H9 (cell line): Measurements from ENCODE around the gene ROR1. TPM values are rescaled to one million over a fixed set of nuclear protein-coding genes. Genes with fewer than 3 reads are reported as not detected.

Experiments used
- DNase-seq: peaks from one replicate; pipeline ENCODE4 v3.0.0-alpha.2; 2017
- H2AFZ ChIP-seq: one replicate; pipeline ENCODE4 v1.6.1; 2013; ENCODE audit warnings: mild to moderate bottlenecking, low read length, control low read depth, moderate library complexity
- H2AK5ac ChIP-seq: 2 replicates; pipeline ENCODE4 v1.6.1; 2013; ENCODE audit warnings: low read length, control low read depth, mixed read lengths; ENCODE audit not compliant: insufficient read length
- H2BK120ac ChIP-seq: one replicate; pipeline ENCODE4 v1.6.1; 2013; ENCODE audit warnings: low read depth, mild to moderate bottlenecking, low read length, control low read depth, inconsistent platforms; ENCODE audit not compliant: poor library complexity, severe bottlenecking
- H2BK12ac ChIP-seq: 2 replicates; pipeline ENCODE4 v1.6.1; 2013; ENCODE audit warnings: low read length, control low read depth, mixed read lengths, low read depth; ENCODE audit not compliant: insufficient read length
- H2BK15ac ChIP-seq: 2 replicates; pipeline ENCODE4 v1.6.1; 2013; ENCODE audit warnings: low read depth, low read length, control low read depth
- H2BK20ac ChIP-seq: one replicate; pipeline ENCODE4 v1.6.1; 2013; ENCODE audit warnings: low read depth, mild to moderate bottlenecking, low read length, control low read depth, inconsistent platforms; ENCODE audit not compliant: poor library complexity, severe bottlenecking
- H2BK5ac ChIP-seq: 2 replicates; pipeline ENCODE4 v1.6.1; 2013; ENCODE audit warnings: low read length, control low read depth, mixed read lengths; ENCODE audit not compliant: insufficient read length
- H3K14ac ChIP-seq: 2 replicates; pipeline ENCODE4 v1.6.1; 2013; ENCODE audit warnings: low read length, control low read depth; ENCODE audit not compliant: insufficient read depth
- H3K18ac ChIP-seq: 2 replicates; pipeline ENCODE4 v1.6.1; 2013; ENCODE audit warnings: low read depth, mild to moderate bottlenecking, mixed read lengths, low read length, control low read depth; ENCODE audit not compliant: insufficient read length
- H3K23ac ChIP-seq: 2 replicates; pipeline ENCODE4 v1.6.1; 2013; ENCODE audit warnings: low read length, control low read depth, mixed read lengths, low read depth; ENCODE audit not compliant: insufficient read length
- H3K23me2 ChIP-seq: 2 replicates; pipeline ENCODE4 v1.6.1; 2013; ENCODE audit warnings: low read depth, mild to moderate bottlenecking, mixed read lengths, low read length, control low read depth; ENCODE audit not compliant: insufficient read length, poor library complexity, severe bottlenecking
- H3K27ac ChIP-seq: 2 replicates; pipeline ENCODE4 v1.5.1; 2013; ENCODE audit warnings: low read length, control low read depth, mixed read lengths, low read depth; ENCODE audit not compliant: insufficient read length
- H3K27me3 ChIP-seq: 2 replicates; pipeline ENCODE4 v1.6.1; 2013; ENCODE audit warnings: low read length, control low read depth, inconsistent platforms; ENCODE audit not compliant: insufficient read depth
- H3K4ac ChIP-seq: 2 replicates; pipeline ENCODE4 v1.6.1; 2013; ENCODE audit warnings: low read depth, mild to moderate bottlenecking, control low read depth, inconsistent platforms, low read length, moderate library complexity
- H3K4me1 ChIP-seq: 2 replicates; pipeline ENCODE4 v1.6.1; 2013; ENCODE audit warnings: low read length, control low read depth, inconsistent platforms; ENCODE audit not compliant: insufficient read depth
- H3K4me2 ChIP-seq: 2 replicates; pipeline ENCODE4 v1.6.1; 2013; ENCODE audit warnings: low read length, control low read depth, mixed read lengths; ENCODE audit not compliant: insufficient read length, insufficient read depth
- H3K56ac ChIP-seq: 2 replicates; pipeline ENCODE4 v1.6.1; 2013; ENCODE audit warnings: low read depth, mild to moderate bottlenecking, mixed read lengths, low read length, control low read depth; ENCODE audit not compliant: insufficient read length
- H3K79me1 ChIP-seq: 2 replicates; pipeline ENCODE4 v1.6.1; 2013; ENCODE audit warnings: low read depth, mild to moderate bottlenecking, moderate library complexity, low read length, control low read depth, inconsistent platforms; ENCODE audit not compliant: insufficient read depth, poor library complexity, severe bottlenecking
- H3K79me2 ChIP-seq: 2 replicates; pipeline ENCODE4 v1.6.1; 2013; ENCODE audit warnings: low read length, control low read depth, inconsistent platforms; ENCODE audit not compliant: insufficient read depth
- H3K9ac ChIP-seq: 2 replicates; pipeline ENCODE4 v1.6.1; 2013; ENCODE audit warnings: low read length, control low read depth, mixed read lengths; ENCODE audit not compliant: insufficient read length; ENCODE audit errors: extremely low read depth
- H3K9me3 ChIP-seq: one replicate; pipeline ENCODE4 v1.6.1; 2013; ENCODE audit warnings: low read depth, low read length, inconsistent platforms; ENCODE audit not compliant: control insufficient read depth
- H3T11ph ChIP-seq: one replicate; pipeline ENCODE4 v1.6.1; 2013; ENCODE audit warnings: mild to moderate bottlenecking, low read length, control low read depth, inconsistent platforms
- H4K20me1 ChIP-seq: one replicate; pipeline ENCODE4 v1.6.1; 2013; ENCODE audit not compliant: control insufficient read depth, insufficient read length, insufficient read depth
- H4K5ac ChIP-seq: 2 replicates; pipeline ENCODE4 v1.6.1; 2013; ENCODE audit warnings: low read depth, mild to moderate bottlenecking, mixed read lengths, low read length, control low read depth; ENCODE audit not compliant: insufficient read length
- H4K8ac ChIP-seq: replicated peaks from 2 replicates; pipeline ENCODE4 v1.6.1; 2013; ENCODE audit warnings: low read length, control low read depth, mixed read lengths, low read depth; ENCODE audit not compliant: insufficient read length
- H4K91ac ChIP-seq: 2 replicates; pipeline ENCODE4 v1.6.1; 2013; ENCODE audit warnings: low read depth, mild to moderate bottlenecking, moderate library complexity, mixed read lengths, low read length, control low read depth; ENCODE audit not compliant: insufficient read length
- H3K27ac Mint-ChIP-seq, 3 experiments: 2 replicates in 2 of 3; 3 replicates in 1 of 3; pipeline ENCODE4 v1.8.0; 2020 to 2021; ENCODE audit warnings: mixed read lengths in 3 of 3, mild to moderate bottlenecking in 1 of 3, moderate library complexity in 1 of 3
- H3K27me3 Mint-ChIP-seq: 2 replicates; pipeline ENCODE4 v1.8.0; 2021; ENCODE audit warnings: low read depth, mild to moderate bottlenecking, moderate library complexity, mixed read lengths
- H3K36me3 Mint-ChIP-seq, 3 experiments: 2 replicates in 2 of 3; 3 replicates in 1 of 3; pipeline ENCODE4 v1.8.0; 2020 to 2021; ENCODE audit warnings: low read depth in 3 of 3, mixed read lengths in 3 of 3; ENCODE audit not compliant: insufficient read depth in 1 of 3
- H3K4me1 Mint-ChIP-seq, 2 experiments: 2 replicates each; pipeline ENCODE4 v1.8.0; 2020; ENCODE audit warnings: mixed read lengths in 2 of 2
- H3K4me3 Mint-ChIP-seq, 2 experiments: 2 replicates in 1 of 2; 3 replicates in 1 of 2; pipeline ENCODE4 v1.8.0; 2020 to 2021; ENCODE audit warnings: mild to moderate bottlenecking in 2 of 2, mixed read lengths in 2 of 2, moderate library complexity in 1 of 2
- H3K9me3 Mint-ChIP-seq, 2 experiments: 2 replicates in 1 of 2; 3 replicates in 1 of 2; pipeline ENCODE4 v1.8.0; 2020; ENCODE audit warnings: mild to moderate bottlenecking in 2 of 2, mixed read lengths in 2 of 2, moderate library complexity in 1 of 2
- CTCF ChIP-seq: fragments of 200-600 bp; sonication (generic); conservative IDR thresholded peaks from 3 replicates; pipeline ENCODE4 v1.8.0; 2021; ENCODE audit warnings: antibody characterized with exemption, mild to moderate bottlenecking
- WGBS: extraction: QIAGEN DNeasy Blood & Tissue Kit; methylation state at CpG from one replicate; pipeline ENCODE4 v1.1.7; 2013; ENCODE audit warnings: missing lambda C conversion rate, low lambda C conversion rate, mixed read lengths; ENCODE audit not compliant: insufficient read length; ENCODE audit errors: extremely low coverage; 5-methylcytosine and 5-hydroxymethylcytosine counted together
- total RNA-seq: library from RNA; stranded (reverse); gene quantifications from 2 replicates; pipeline ENCODE4 v1.2.1, GENCODE V29; 2021

Gene ROR1
- total RNA-seq, 1 experiment from 2014 or later: 75.9 TPM

- Mint-ChIP-seq H3K27ac (peak overlapping the region in 2 of 3 experiments; percentile 1 to 3; a peak in 4 of 7 replicates), H3K4me1 (peaks cover 65 to 78% of the 10 kb centered on the region in 2 experiments), H3K36me3 (no peaks in the 10 kb centered on the region), H3K27me3 (no peaks in the 10 kb centered on the region), H3K9me3 (no peaks in the 10 kb centered on the region), H3K4me3 (no peak overlapping the region)
- Histone ChIP-seq H2AFZ (no peak overlapping the region), H2BK12ac (no peak overlapping the region), H3K79me2 (peaks cover 27% of the 10 kb centered on the region; the same call in 1 of the 2 replicates), H3K23me2 (no peaks in the 10 kb centered on the region), H2BK5ac (no peak overlapping the region), H3K27me3 (no peaks in the 10 kb centered on the region), H3K18ac (no peak overlapping the region), H4K8ac (no peak overlapping the region), H3K4me2 (no peak overlapping the region), H3K79me1 (peaks cover 18% of the 10 kb centered on the region), H4K91ac (no peak overlapping the region), H4K20me1 (no peaks in the 10 kb centered on the region), H2BK20ac (no peak overlapping the region), H3K4me1 (peaks cover 13% of the 10 kb centered on the region), H3K27ac (no peak overlapping the region), H3K9me3 (no peaks in the 10 kb centered on the region), H4K5ac (no peak overlapping the region), H3T11ph (no peak overlapping the region), H2AK5ac (no peak overlapping the region), H2BK120ac (no peak overlapping the region), H3K56ac (no peak overlapping the region), H3K4ac (no peak overlapping the region), H3K9ac (no peak overlapping the region), H3K14ac (no peak overlapping the region), H3K23ac (no peak overlapping the region), H2BK15ac (no peak overlapping the region)
- WGBS: no CpG with 5 or more reads among the region's 8 CpGs
- no peak for TF ChIP-seq CTCF
- DNase-seq: no peak
Measured at GRCh38 chr1:63877021-63877767, 103.4 kb downstream of the ROR1 start.
